ENCODE results near the gene RIMBP3C.
A peak's percentile ranks its signal among the peaks of the same experiment; 100 is the strongest.
"Not testable (repeated sequence)": the region's sequence is repeated elsewhere in the genome, so short reads cannot be mapped to it uniquely, and the experiment has no call there.

The RIMBP3C gene

DNA sequence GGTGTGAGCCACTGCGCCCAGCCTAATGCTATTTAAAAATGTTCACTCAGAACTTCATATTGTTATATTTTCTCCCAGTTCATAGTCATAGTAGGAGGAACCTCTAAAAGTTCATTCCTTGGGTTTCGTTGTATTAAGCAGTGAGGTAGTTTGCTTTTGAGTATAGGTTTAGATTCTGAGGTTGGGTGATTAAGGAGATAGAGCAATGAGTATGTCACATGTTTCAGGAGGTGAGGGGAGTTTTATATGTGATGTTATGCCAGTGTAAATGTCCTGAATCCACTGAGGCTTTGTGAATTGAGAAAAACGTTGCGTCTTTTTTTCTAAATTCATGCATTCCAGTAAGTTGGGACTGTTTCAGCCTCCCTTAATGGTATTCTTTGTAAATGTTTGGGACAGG lies 20.4 kb upstream of the RIMBP3C start:
- no peak for DNase-seq

DNA sequence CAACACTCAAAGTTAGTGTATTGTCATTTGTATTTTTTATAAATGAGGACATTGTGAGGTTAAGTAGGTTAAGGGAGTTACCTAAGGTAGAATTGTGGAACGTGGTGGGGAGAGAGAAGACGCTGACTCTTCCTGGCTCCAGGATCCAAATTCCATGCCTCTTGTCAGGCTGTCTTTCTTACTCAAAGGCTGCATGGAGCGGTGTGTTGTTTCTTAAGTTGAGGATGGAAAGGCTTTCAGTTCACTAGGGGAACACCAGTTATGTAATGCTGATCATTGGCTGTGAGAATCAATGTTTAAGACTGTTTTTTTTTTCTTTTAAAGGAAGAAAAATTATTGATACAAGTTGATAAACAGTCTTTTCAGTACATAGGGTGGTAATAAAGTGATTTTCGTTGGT lies 19.1 kb upstream of the RIMBP3C start:
- no peak for DNase-seq

DNA sequence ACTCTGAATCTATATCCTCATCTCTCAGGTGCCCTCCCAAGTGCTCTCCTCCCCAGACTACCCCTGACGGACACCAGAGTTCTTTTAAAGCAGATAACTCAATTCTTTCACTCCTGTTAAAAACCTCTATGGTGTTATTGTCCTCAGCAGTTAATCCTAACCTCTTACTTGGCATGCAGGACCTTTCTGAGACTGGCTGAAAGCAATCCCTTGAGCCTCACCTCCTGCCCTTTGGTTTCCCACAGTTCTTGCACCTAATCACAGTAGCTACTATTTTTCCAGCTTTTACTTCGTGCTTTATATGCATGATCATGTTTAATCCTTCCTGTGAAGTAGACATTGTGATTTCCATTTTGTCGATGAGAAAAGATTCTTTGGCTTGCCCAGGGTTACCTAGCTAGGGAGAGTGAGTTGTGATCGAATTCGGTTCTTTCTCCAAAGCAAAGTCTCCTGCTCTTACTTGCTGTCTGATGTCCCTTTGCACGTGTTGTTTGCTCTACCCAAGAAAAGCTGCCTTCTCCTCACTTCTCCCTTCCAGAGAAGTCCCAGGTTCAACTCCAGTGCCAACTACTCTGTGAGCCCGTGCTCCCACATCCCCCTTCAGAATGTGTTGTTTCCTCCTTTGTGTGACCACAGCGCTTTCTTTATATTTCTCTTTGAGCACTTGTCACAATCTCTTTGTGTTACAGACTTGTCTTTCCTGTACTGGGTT lies 18.4 kb upstream of the RIMBP3C start:
- no peak for DNase-seq

DNA sequence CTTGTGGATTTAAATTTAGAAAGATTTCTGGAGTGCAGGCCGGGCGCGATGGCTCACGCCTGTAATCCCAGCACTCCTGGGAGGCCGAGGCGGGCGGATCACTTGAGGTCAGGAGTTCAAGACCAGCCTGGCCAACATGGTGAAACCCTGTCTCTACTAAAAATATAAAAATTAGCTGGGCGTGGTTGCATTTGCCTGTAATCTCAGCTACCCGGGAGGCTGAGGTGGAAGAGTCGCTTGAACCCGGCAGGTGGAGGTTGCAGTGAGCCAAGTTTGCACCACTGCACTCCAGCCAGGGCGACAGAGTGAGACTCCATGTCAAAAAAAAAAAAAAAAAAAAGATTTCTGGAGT lies 17.8 kb upstream of the RIMBP3C start:
- not testable (repeated sequence) for DNase-seq

DNA sequence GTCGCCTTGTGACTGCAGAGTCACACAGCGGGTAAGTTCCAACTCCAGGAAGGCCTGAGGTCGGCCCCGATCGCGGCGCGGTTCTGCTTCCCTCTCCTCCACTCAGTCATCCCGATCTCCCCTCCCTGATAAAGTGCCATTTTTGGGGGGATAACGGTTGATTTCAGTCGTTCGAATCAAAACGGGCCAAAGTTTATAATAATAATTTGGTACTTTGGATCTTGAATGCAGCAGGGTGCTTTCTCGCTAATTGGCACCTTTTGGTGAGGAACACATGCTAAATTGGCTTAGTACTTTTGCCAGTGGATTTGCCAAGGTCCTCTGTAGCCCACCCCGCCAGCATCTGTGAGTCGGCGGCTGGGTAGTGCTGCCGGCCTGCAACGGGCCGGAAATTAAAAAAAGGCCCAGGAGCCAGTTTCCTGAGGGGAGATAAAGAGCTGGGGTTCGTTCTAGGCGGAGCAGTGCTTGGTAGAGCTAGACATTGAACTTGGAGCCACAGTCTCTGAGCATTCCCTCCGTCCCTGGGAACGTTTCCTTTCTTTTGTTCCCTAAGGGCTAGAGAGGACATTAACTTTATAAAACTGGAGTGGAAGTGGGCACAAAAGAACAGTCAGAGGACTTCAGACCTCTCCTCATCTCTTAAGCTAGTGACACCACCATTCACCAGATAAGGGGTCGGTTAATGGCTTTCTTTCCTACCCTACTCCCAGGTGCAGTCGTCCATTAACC lies 17.2 kb upstream of the RIMBP3C start:
- peak; percentile 26 for DNase-seq

DNA sequence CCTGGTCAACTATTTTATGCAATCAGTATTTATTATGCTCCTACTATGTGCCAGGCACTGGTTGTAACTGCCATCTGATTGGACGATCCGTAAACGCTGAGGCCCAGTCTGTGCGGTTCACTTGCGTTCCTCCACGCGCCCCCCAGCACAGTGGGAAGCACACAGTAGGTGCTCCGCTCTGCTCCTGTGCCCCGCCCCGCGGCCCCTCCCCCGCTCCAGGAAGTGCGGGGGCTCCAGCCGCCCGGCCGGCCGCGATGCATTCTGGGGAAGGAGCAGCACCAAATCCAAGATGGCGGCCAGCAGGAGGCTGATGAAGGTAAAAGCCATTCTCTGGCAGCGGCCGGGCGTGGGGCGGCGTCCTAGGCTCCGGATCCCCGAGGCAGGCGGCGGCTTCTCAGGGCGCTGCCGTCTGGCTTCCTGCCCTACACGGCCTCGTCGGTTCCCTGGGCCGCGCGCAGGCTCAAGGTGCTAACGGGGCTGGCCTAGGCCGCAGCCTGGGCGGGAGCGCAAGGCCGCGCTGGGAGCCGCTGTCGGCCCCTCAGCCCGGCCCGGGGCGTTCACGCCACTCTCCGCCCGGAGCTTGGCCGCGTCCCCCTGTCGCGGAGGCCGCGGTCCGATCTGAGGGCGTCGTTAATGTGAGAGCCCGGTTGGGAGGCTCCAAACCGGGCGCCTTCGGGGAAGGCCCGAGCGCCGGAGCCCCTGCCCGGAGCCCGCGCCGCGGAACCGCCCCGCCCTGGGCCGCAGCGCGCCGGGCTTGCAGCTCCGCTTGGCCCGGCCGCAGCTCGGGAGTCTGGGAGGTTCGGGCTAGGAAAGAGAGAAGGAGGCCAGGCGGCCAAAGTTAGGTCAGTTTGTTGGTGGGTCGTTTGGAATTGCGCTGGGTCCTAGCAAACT lies 16.4 kb upstream of the RIMBP3C start, which contains the start of gene UBE2L3:
UBE2L3 (plus strand) TSS at position 259 of the 891 bp plus-strand sequence; CDS start at position 290, 31 bp downstream.
- peak; percentile 86 for DNase-seq

DNA sequence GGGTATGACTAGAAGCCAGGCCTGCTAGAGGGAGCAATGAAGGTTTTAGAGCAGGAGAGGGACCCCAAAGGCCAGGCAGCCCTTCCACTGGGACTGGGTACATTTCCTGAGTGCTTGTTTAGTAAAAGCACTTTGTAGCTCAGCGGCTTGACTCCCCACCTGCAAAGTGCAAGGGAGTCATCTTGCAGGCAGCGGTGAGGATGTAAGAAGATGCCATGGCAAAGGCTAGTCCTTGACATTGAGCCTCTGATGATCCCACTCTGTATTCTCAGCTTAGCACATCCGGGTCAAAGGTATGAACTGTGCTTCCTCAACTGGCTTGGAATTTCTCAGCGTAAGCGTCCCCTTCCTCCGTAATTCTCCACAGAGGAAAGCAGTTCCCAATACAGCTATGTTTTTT lies 13.2 kb upstream of the RIMBP3C start:
- DNase-seq: no peak

DNA sequence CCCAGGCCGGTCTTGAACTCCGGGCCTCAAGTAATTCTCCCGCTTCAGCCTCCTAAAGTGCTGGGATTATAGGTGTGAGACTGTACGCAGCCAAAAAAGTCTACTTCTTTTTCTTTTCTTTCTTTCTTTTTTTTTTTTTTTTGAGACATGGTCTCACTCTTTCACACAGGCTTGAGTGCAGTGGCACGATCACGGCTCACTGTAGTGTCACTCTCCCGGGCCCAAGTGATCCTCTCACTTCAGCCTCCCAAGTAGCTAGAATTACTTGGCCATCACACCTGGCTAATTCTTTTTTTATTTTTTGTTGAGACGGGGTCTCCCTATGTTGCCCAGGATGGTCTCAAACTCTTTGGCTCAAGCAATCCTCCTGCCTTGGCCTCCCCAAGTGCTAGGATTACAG lies 12.7 kb upstream of the RIMBP3C start:
- no peak for DNase-seq

DNA sequence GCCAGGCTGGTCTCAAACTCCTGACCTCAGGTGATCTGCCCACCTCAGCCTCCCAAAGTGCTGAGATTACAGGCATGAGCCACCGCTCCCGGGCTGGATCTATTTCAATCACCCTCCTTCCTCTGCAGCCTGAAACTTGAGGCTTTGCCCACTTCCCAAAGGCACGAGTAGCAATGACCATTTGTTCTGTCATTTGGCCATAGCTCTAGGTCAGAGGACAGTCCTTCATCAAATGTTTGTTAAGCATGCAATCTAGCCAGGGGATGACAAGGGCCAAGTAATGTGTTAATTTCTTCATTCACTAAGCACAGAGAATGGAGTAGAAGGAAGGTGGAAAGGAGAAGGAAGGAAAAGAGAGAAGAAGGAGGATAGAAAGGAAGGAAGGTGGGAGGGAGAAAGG lies 9.4 kb upstream of the RIMBP3C start:
- DNase-seq: not testable (repeated sequence)

DNA sequence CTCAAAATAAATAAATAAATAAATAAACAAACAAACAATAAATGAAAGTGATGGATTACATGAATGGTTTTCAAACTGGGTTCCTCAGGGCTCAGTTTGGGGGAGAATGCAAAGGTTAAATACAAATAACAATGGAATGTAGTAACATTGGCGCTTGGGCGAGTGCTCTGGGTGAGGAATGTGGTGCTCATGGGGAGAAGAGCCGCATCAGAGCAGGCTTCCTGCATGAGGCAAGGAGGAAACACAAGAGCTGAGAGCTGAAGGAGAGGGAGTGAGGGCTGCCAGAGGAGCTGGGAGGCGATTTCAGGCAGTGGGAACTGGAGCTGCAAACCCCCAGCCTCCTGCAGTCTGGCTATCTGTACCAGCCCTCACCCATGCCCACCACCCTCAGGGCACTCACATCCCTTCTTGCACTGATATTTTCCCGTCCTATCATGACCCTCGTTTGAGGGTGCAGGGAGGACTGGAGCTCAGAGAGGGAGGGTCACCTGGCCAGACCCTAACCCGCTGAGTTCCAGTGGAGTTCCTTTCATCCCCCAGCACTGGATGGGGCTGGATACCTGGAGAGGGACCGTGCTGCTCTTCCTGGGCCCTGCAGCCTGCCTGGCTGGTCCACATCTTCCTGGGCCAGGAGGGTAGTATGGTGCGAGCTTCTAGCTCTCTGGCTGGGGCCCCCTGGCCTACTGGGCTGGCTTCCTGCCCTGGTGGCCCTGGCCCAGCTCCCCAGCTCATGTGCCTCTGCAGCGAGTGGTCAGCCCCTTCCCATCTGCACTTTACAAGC lies 8.3 kb upstream of the RIMBP3C start:
- not testable (repeated sequence) for DNase-seq

DNA sequence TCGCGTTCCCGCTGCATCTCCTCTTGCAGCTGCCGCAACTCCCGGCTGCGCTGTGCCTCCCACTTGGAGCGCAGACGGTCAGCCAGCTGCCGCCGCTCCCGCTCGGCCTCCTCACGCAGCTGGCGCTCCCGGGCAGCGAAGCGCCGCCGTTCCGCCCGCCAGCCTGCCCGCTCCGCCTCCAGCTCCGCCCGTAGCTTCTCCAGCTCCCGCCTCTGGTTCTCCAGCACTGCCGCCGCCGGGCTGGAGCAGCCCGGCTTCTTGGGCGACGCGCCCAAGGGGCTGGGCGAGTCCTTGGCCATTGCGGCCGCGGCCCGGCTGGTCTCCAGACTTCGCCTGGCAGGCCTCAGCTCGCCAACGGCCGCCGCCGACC lies 598 bp downstream of the RIMBP3C start:
- DNase-seq: not testable (repeated sequence)

DNA sequence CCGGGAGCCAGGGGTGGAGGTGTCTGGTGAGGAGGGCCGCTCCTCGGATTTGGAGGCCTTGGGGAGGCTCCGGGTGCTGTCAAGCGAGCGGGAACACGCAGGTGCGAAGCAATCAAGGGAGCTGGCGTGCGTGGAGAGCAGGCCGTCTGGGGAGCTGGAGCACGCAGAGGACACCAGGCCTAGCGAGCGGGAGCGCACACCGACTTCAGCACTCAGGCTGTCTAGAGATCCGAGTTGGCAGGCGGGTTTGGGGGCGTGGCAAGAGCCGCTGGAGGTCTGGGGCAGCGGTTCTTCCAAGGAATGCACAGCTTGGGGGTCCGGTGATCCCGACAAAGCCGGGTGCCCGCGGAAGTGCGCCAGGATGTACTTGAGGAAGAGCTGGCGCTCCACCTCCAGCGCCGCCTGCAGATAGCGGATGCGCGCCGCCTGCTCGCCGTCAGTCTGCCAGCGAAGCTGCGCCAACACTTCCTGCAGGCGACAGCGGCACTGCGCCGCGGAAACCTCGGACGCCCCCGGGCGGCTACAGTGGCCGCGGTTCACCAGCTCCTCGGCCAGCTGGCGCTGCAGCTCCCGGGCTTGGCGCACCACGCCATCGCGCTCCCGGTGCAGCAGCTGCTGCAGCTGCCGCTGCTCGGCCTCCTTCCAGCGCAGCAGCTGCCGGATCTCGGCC lies 1.1 kb downstream of the RIMBP3C start:
- DNase-seq: not testable (repeated sequence)

DNA sequence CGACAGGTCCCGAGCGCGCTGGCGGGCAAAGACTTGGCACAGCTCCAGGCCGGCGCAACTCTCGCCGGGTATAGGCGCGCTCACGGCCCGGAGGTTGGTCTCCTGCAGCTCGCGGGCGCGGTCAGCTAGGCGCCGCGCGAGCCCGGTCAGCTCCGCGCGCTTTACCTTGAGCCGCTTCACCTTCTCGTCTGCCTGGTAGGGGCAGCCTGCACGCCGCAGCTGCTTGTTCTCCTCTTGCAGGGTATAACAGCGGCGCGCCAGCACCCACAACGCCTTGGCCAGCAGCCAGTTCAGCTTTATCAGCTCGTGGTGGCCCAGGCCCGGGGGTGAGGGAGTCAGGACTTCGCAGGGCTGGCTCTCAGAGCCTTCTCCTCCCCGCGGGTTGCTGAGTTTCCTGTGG lies 1.7 kb downstream of the RIMBP3C start:
- DNase-seq: not testable (repeated sequence)

DNA sequence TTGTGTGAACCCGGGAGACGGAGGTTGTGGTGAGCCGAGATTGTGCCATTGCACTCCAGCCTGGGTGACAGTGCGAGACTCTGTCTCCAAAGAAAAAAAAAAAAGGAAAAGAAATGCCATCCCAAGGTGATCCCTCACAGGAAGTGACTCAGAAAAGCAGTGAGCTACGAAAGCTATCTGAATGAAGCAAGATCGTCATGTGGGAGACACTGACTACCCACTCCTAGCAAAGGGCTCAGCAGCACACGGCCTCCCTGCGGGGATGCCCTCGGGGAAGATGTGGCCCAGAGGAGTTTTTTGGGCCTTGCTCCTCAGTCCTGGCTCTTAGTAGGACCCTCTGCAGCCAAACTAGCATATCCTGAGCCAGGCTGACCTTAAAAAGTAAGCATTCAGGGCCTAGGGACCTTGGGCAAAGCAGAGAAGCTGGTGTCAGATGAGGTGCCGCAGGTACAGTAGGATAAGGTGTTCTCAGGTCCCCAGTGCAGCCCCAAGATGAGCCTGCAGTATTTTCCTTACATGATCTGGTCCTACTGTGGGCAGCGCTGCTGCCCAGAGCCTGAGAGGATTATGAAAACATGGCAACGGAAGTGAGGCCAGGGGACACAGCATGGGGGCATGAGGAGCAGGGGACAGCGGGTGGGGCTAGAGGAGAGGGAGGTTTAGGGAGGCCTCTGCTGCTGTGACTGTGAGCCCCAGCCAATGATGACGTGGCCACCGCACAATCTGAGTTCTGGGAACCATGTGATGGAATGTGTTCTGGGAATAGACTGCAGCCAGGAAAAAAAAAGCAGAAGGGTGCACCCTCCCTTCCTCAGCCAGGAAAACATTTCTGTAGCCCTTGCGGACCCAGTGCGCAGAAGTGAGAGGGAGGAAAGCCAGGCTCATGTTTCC lies 6.6 kb downstream of the RIMBP3C start:
- DNase-seq: not testable (repeated sequence)

DNA sequence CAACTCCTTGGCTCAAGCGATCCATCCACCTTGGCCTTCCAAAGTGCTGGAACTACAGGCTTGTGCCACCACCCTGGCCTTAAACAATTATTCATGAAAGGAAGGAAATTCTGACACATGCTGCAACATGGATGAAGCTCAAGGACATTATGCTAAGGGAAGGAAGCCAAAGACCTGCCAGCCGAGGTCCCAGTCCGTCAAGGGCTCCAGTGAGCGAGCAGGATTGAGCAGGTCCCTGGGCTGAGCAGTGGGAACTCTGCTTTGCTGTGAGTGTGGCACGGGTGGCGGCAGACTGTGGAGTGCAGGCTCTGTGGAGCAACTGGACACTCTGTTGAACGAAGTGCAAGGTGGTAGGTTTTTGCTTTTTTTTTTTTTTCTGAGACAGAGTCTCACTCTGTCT lies 11.4 kb downstream of the RIMBP3C start:
- not testable (repeated sequence) for DNase-seq

DNA sequence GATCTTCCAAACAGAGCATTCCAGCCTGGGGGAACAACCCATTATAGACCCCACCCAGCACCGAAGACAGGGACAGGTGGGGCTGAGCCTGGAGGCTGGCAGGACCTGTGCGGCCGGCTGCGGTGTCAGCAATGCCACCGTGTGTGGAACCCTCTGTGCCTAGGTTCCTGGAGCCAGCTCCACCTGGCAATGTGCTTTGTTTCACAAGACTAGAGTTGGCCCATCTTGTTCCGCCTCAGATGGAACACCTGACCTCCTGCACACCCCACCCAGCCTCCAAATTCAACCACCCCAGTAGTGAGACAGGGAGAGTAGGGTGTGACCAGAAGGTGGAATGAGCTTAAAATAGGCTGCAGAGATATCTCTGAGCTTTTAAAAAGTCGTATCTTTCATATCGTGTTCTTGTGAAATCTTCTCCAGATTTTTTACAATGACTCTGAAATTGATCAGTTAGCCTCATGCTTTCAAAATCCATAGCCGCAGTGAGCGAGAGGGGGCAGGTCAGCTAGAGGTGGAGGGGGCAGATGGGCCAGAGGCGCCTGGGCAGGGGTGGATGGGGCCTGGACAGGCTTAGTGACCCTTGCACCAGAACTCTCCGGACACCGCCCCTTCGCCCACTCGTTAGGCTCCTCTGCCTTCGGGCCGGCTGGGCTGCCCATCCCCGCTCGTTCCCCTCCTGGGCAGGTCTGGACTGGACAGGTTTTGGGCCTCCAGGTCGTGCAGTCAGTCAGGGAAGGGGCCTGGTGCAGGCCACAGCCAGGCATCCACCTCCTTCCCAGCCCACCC lies 18.2 kb downstream of the RIMBP3C start:
- DNase-seq: not testable (repeated sequence)

DNA sequence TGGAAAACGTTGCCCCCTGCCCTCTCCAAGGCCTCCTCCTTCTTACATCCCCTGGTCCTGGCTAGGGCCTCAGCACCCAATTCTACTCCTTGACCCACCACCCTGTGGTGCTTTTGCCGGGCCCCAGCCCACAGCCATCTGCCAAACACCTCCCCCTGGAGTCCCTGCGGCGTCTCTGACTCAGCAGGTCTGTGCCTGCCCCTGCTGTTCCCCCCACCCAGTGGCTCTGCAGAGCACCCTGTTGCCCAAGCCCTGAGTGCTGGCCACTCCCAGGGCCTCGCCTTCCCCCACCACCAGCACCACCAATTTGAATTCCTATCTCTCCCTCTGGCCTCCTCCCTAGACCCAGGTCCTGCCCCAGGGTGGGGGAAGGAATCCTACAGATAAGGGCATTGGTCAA lies 19.7 kb downstream of the RIMBP3C start:
- DNase-seq: not testable (repeated sequence)

DNA sequence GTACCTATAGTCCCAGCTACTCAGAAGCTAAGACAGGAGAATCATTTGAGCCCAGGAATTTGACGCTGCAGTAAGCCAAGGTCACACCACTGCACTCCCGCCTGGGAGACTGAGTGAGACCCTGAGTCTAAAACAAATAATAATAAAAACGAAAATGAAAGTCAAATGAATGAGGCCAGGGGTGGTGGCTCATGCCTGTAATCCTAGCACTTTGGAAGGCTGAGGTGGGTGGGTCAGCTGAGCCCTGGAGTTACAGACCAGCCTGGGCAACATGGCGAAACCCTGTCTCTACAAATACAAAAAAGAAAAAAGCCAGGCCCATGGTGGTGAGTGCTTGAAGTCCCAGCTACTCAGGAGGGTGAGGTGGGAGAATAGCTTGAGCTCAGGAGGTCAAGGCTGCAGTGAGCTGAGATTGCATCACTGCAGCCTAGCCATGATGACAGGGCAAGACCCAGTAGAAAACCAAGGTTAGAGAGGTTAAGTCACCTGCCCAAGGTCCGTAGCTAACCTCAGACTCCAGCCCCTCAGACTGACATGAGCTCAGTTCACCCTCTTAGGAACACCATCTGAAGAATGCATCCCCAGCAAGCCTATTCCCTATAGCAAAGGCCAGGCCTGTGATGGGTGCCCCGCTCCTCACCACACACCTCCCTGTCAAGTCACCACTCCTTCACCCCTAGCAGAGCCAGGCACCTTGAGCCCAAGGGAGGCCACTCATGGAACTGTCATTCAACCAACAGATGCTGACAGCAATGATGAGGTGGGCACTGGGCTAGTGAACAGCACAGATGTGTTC lies 24.4 kb downstream of the RIMBP3C start:
- DNase-seq: not testable (repeated sequence)

Data from CD4-positive, alpha-beta T cell treated with Interleukin-17A for 4 hours (primary cell).